GM19324 (cell line): ENCODE measurements around the gene MLLT10.
"Not testable (repeated sequence)": the region's sequence is repeated elsewhere in the genome, so short reads cannot be mapped to it uniquely, and the experiment has no call there.

ENCODE experiments used
- ATAC-seq: cut with Tn5 transposase; IDR thresholded peaks from one replicate; pipeline ENCODE4 v1.9.1; 2021; ENCODE audit warnings: mild to moderate bottlenecking, moderate library complexity; ENCODE audit not compliant: unreplicated experiment, low FRiP score

The MLLT10 gene

DNA sequence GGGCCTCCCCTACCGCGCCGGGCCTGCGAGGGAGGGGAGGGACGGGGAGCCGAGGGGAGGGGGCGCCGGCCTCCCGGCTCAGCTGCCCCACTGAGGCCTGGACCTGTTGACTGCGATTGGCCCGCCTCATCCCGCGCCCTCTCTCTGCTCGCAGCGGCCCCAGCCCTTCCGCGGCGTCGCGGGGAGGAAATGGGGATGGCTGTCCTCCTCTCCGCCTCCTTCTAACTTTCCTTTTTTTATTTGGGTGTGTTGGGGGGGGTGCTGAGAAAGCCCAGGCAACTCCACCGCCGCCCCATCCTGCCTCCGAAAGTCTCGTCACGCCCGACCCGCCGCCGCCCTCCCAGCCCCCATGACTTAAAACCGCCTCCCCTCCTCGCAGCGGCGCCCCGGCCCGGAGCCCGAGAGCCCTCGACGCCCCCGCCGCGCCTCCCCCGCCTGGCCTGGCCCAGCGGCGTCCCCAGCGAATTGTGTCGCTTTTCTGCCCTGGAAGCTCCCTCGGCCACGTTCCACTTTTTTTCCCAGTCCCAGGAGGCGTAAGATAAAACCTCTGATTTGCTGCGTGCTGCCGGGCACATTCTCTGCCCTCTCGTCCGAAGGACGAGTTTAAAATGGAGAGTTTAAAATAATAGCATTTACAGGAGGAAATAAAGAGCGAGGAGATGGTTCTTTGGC, 7.7 kb upstream of the MLLT10 start:
- peak; percentile 42 for ATAC-seq

DNA sequence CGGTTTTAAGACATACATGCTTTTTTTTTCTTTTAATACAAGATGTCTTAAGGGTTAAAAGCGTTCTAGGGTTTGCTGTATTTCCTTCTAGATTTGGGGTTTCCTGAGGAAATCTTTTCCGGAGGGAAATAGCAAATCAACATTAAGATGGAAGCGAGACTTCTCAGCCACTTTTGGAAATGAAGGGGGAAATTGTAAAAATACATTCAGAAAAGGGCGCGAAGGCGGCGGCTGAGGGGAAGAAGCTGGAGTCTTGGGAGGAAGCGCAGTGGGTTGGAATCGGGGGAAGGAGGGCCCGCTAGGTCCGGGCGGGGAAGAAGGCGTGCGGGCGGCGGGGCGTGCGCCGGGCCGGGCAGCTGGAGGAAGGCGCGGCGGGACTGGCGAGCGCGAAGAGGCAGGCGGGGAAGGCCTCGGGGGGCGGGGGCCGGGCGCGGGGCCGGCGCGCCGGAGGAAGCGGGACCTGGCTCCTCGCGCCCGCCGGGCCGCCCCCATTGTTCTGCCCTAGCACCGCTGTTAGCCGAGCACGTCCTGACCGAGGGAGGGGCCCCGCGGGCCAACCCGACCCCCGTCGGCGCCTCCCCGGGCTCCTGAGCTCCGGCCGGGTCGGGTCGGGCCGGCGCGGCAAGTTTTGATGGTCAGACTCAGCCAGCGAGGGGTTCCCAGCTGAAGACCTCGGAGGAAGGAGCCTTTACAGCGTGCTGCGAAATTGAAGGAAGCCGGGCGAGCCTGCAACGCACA, 7.0 kb upstream of the MLLT10 start:
- ATAC-seq: no peak

DNA sequence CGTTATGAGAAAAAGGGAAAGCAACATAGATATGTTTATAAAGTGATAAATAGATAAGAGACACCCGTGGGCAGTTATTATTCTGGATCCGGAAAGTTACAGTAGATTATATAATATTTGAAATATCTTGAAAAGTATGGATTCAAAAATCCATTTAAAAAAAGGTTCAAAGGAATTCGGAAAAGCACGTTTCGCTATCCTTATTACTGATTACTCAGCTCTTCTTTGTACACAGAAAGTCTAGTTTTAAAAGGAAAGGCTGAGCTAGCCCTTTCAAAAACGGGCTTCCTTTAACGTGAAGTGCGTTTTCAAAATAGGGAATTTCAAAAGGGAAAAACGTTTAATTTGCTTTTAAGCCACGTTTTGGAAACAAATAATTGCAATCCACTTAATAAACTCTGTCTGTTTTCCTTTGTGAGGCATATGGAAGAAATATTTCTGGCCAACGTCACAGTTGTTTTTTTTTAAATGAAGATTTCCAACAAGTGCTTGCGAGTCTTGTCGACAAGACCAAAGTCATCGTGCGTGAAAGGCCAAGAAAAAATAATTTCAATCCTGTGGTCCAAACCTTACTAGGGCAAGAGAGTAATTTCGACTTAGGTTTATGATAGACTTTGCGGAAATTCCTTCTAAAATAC, 6.3 kb upstream of the MLLT10 start:
- ATAC-seq: no peak

DNA sequence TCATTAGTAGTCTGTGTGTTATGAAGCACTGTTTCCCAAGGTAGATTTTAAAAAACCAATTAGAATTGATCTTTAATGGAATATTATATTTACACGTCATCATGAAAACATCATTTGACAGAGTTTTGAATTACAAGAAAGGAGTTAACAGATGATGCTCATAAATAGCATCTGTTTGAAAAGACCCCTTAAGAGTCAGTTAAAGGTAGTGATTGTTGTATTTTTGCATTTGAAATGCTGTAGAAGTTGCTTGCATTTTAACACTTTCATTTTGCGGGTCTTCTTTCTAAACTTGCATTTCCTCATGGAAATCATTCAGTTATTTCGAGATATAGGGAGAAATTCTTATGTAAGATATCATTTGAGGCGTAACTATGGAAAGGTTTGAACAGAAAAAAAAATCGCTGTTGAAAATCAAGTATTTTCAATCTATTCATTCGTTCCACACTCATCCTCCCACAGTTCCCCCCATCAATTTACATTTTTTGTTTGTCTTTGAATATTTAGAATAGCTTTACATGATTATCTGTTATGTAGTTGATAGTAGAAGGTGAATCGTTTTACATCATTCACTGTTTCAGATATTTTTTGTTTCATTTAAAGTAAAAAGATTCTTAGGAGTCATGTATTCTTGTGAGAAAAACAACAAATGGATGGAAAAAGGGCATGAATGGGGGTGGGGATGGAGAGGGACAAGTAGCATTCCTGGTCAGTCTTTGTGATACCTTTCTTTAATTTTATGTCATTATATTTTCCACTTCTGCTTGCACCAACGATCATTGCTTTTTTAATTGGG, 5.6 kb upstream of the MLLT10 start:
- no peak for ATAC-seq

DNA sequence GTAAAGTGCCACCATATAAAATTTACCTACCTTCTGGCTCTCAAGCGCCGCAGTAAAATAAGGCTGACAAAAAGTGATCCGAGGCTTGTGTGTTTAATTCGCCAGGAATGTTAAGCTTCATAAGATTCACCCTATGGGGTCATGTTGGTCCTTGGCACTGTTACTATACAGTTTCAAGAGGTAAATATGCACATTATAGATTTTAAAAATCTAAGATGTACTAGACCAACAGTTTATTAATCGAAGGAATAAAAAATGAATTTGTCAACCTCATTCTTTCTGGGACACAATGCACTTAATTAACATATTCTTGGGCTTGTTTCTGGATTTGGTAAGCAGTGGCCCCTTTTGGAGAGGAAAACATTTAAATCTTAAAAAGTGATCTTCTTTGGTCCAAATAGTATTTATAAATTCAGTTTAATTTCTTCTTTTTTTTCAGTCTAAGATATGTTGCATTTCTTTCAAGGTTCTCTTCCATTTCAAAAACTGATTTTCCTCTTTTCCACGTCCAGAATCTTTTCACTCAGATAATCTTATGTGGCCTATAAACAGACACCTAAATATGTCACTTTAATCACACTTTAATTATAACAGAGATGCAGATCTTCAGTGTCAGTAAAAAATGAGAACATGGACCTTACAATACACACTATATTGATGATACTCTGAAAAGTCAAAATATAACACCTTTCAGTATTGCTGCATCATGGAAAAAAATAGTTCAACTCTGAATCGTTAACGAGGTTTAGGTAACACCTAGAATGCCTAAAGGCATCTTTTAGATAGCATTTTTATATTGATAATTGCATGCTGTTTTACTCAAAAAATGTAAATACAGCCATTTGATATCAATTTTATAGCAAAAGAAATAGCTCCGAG, 4.8 kb upstream of the MLLT10 start:
- no peak for ATAC-seq

DNA sequence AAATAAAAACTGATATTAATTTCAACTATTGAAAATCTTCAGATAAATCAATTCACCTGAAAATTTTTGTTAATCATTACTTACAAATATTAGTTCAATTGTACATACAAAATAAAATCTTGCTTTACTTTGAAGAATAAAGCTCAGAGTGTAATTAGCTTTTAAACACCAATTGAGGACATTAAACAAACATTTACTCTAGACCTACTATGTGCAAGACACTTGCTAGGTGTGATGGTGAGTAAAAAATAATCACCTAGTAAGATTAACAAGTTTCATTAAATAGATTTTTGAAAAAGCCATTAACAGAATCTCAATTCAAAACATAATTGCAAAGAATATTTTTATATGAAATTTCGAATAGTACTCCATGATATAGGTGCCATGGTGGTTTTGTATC, 3.9 kb upstream of the MLLT10 start:
- no peak for ATAC-seq

DNA sequence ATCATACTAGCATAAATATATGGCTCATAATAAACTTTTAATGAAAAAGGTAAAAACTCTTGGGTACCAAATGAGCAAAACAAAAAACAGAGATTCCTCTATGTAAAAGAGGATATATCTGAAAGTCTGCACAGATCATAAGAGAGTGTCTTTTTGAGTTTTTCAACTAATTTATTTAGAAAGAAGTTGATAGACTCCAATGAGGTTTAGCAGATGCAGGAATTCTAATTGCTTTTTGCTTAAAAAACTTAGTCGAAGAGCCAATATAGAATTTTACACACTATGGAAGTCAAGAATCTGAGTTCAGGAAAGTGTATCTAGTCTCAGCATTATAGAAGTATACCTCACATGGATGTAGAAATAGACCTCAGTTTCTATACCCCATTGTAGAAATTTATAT, 3.4 kb upstream of the MLLT10 start:
- no peak for ATAC-seq

DNA sequence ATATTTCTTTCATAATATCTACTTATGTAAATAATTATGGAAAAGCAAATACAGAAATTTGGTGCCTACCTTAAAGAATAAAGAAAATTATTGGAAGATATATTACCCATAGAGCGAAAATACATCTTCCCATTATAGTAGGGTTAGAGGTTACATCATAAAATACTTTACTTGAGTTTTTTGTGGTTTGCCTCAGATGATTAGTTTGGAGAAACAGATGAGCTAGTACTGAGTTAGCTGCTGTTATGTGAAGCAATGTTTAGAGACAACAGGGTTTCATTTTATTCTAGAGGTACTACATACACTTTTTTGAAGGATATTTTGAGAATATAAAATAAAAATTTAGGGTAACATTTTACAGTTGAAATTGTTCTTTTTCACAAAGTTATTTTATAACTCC, 2.9 kb upstream of the MLLT10 start:
- ATAC-seq: no peak

DNA sequence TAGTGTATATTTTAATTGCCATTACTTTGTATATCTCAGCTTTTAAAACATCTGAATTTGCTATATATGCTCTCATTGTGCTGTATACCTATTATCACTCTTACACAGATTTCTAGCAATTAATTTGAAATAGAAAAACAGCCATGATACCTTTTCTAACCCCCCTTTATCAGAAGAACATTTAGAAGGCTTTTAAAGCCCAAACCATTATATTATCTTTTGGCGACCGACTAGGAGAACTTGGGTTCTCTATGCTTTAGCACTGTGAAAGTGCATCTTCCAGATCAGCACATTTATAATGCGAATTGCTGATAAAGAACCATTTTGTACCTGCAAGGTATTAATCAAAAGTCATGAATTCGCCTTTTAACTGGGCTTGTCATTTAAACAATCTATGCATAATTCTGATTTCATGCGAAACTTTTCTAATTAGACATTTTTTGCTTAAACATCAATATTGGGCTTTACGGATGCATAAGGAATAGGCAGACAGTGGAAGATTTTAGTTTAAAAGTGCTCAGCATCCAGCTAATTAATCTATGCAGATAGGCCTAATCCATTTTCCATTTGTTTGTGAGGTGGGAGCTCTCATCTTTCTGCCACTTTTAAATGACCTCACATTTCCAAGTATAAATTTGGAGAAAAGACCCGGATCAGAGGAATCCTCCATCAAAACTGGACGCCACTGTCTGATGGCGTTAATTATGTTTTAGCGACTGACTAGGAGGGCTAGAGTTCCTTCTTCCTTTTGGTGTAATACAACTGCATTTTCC, 1.2 kb upstream of the MLLT10 start:
- no peak for ATAC-seq

DNA sequence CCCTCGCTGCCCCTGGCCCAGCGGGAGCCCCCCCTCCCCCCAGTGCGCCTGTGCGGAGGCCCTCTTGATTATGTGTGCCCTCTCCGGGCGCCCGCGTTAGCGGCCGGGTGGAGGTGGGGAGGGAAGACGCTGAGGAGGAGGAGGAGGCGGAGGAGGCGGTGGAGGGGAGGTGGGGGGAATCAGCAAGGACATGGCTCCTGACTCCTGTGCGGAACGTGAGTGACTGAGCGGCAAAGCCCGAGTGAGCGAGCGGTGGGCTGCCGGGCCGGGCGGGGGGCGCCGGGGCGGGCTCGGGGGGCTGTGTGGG, 201 bp downstream of the MLLT10 start:
- ATAC-seq: no peak

DNA sequence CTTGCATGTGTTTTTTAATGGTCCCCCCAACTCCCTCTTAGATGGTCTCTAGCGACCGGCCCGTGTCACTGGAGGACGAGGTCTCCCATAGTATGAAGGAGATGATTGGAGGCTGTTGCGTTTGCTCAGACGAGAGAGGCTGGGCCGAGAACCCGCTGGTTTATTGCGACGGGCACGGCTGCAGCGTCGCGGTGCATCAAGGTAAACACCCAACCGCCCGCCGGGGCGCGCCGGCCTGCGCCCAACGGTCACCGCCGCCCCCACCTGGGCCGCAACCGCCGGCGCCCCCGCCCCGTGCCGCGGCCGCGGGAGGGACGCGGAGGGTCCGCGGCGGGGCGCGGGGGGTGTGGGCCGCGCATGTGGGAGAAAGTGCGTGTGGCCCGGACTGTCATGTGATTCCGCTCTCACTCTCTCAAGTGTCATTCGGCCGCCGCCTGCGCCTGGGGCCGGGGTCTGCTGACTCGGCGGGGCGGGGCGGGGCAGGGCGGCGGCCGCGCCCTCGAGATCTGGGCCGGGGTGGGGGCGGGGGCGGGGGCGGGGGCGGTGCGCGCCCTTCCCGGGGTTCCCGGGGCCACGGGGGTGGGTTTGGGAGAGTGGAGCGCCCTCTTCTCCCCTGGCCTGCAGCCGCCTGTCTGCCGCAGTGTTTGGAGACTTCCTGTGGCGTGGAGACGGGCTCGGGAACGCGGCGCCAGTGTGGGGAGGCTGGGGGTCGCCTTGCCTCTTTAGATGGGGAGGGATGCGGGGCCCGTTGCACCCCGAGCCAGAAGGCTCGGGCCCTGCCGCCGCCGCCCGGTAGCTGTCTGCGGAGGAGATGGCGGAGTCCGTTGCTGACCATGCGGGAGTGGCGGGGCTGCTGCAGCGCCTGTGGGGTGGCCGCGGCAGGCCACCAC, 817 bp downstream of the MLLT10 start:
- peak; percentile 17 for ATAC-seq

DNA sequence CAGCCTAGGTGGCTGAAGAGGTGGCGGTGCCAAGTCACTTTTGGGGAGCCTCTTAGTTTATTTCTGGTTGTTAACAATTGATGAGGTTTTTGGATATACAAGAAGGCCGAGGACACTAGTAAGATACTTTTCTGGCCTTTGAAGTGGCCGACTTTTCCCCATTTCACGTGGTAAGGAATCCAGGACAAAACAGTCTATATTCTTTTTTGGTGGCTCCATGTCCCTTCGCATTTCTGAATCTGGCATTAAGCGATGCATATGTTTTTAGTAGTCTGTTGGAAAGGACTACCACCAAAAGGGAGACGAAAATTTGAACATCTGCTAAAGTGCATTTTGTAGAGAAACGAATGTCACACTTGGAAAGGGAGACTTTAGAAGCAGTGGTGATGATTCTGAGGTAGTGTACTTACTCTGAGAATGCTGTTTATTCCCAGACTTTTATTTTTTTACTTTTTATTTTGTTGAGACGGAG, 1.5 kb downstream of the MLLT10 start:
- ATAC-seq: no peak

DNA sequence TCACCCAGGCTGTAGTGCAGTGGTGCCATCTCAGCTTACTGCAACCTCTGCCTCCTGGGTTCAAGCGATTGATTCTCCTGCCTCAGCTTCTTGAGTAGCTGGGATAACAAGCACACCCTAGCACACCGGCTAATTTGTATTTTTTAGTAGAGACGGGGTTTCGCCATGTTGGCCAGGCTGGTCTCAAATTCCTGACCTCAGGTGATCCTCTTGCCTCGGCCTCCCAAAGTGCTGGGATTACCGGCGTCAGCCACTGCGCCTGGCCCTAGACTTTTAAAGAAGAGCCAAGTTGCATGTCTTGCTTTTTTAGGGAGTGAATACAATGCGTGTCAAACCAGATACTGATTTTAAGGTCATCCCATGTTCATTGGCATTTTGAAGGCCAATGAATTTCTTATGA, 1.9 kb downstream of the MLLT10 start:
- not testable (repeated sequence) for ATAC-seq

DNA sequence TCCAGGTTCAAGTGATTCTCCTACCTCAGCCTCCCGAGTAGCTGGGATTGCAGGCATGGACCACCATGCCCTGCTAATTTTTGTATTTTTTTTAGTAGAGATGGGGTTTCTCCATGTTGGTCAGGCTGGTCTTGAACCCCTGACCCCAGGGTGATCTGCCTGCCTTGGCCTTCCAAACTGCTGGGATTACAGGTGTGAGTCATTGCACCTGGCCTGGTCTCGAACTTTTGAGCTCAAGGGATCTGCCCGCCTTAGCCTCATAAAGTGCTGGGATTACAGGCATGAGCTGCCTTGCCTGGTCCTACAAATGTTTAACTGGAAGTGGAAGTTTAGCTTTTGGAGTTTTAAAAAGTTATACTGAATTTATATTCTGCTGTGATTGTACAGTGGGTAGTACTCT, 2.8 kb downstream of the MLLT10 start:
- ATAC-seq: no peak

DNA sequence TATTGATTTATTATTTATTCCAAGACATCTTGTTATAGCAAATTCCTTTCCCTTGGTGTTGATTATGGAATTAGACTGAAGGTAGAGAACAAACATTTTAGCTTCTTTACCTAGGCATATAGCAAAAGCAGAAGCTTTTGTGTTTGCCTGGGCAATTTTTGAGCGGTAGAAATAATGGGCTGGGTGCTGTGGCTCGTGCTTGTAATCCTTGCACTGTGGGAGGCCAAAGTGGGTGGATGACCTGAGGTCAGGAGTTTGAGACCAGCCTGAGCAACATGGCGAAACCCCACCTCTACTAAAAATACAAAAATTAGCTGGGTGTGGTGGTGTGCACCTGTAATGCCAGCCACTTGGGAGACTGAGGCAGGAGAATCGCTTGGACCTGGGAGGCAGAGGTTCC, 6.7 kb downstream of the MLLT10 start:
- not testable (repeated sequence) for ATAC-seq

DNA sequence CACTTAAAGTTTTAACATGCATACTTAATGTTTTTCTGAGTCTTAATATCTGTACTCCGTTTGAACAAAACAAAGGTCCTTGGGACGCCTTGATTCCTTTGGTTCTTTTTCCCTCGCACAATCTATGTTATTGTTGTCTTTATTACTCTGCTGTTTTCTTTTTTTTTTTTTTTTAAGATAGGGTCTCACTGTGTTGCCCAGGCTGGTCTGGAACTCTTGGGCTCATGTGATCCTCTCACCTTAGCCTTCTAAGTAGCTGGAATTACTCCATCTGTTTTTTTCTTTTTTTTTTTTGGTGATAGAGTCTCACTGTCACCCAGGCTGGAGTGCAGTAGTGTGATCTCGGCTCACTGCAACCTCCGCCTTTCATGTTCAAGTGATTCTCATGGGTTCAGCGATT, 13.2 kb downstream of the MLLT10 start:
- no peak for ATAC-seq

DNA sequence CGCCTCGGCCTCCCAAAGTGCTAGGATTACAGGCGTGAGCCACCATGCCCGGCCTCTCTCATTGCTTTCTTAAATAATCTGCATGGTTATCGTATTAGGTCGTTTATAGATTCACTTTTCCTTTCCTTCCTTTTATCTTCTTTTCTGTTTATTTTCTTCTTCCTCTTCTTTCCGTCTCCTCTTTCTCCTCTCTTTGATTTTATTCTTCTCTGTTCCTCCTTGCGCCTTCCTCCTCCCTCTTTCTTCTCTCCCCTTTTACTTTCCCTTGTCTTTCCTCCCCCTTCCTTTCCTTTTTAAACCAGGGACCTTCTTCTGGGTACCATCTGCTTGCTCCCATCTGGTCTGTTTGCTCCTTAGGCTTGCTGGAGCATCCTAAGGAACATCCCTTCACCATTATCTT, 18.6 kb downstream of the MLLT10 start:
- ATAC-seq: no peak

DNA sequence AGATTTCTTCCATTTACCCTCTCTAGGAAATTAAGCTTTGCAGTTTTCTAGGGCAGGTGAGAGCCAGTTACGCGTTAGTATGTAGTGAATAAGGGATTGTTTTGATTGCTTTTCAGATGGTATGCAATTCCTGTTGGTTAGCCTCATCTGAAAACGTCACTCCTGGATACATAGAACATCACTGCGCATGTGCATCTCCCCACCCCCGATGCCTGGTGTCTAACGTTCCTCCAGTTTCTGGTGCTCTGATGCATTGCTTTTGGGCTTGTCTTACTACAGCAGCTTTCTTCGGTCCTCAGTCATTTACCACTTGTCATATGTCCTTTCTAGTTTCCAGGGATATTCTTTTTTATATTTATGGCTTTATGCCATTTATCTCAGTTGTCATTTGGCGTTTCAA, 22.5 kb downstream of the MLLT10 start:
- no peak for ATAC-seq
